GM12891 (cell line): ENCODE measurements around the gene SLC7A6.

Experiments
- DNase-seq: peaks from one replicate; pipeline ENCODE4 v3.0.0; 2011; ENCODE audit warnings: low spot score; ENCODE audit not compliant: insufficient read length
- FAIRE-seq: peaks from 2 replicates; lab custom pipeline; 2011; peaks lifted over from hg19 to GRCh38; lab: Jason Lieb, UNC
- PAX5 ChIP-seq: IDR thresholded peaks from 2 replicates; pipeline ENCODE4 v1.6.1; 2011; ENCODE audit warnings: low read length, moderate library complexity, mild to moderate bottlenecking; ENCODE audit not compliant: insufficient read depth, severe bottlenecking
- POLR2A ChIP-seq: IDR thresholded peaks from 2 replicates; pipeline ENCODE4 v1.6.1; 2011; ENCODE audit warnings: low read depth, low read length, control low read depth
- POLR2AphosphoS5 ChIP-seq: IDR thresholded peaks from 2 replicates; pipeline ENCODE4 v1.6.1; 2011; ENCODE audit warnings: low read depth, low read length, control low read depth
- POU2F2 ChIP-seq: IDR thresholded peaks from 2 replicates; pipeline ENCODE4 v1.6.1; 2011; ENCODE audit warnings: low read depth, mild to moderate bottlenecking, control low read depth, low read length, moderate library complexity
- SPI1 ChIP-seq: IDR thresholded peaks from 2 replicates; pipeline ENCODE4 v1.6.1; 2011; ENCODE audit warnings: low read depth, low read length, control low read depth
- TAF1 ChIP-seq: IDR thresholded peaks from 2 replicates; pipeline ENCODE4 v1.6.1; 2011; ENCODE audit warnings: low read depth, low read length, control low read depth

The SLC7A6 gene

DNA sequence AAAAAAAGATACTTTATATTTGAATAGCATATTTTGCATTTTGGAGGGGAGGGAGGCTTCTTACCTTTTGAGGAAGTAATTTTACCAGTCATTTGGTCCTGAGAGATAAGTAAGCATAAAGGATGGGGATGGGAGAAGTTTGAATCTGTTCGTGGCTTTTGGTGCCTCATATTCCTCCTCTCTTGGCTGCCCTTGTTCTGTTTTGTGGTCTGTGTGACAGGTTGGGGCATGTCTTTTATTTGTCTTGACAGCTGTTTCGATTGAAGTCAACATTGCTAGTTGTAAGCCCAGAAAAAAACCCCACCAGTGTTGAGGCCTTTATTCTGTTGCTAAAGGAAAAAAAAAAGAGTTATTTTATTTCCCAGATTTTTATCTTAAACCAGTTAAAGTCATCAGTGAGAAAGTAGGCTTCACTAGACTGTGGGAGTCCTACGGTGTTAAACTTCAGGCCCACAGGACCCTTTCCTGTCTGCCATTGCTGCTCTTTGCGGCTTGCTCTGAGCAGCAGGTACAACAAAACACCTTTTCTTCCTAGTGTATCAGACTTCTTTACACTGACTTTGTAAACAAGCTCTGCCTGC is 11.4 kb downstream of the SLC7A6 start:
- TF ChIP-seq SPI1 (0 out of 2 replicates have a peak, but pooled peaks have one; percentile 13), POU2F2 (no peak), PAX5 (no peak), POLR2A (no peak), TAF1 (no peak), POLR2AphosphoS5 (no peak)
- DNase-seq (no peak), FAIRE-seq (peak; percentile 76)

- DNase-seq (no peak), FAIRE-seq (no peak)
- TF ChIP-seq POLR2AphosphoS5 (no peak), POU2F2 (no peak), PAX5 (no peak), SPI1 (no peak), TAF1 (no peak), POLR2A (no peak)
Measured at GRCh38 chr16:68276223-68276622, 11.9 kb downstream of the SLC7A6 start.

DNA sequence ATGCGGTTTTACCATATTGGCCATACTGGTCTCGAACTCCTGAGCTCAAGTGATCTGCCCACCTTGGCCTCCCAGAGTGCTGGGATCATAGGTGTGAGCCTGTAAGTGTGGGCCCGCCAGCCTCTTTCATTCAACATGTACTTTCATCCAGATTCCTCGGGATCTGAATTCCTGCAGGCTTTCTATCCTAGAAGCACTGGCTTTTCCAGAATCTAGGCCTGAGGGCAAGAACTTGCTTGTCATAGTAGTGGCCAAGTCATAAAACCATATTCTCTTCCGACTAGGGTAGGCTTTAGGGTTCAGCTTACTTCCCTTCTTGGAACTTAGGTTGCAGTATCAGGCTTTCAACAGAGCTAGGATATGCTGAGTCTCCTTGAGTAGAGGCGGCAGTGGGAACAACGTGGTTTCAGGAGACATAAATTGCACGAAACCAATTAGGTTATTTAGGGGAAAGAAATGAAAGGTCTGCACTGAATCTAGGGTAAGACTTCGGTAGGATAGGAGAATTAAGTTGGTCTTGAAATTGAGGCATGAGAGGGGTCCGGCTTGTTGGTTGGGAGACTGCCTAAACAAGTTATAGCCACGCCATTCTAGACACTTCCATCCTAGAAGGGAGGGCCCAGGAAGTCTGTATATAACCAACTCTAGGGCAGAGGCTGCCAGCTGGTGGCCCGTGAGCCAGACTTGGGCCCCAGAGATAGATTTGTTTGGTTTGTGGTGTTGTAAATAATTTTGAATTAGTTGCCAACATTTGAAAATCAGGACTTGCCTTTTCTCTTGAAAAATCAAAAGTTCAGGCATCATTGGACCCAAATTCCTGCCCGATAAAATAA is 15.6 kb downstream of the SLC7A6 start:
- no peak for DNase-seq
- TF ChIP-seq POU2F2: no peak
- no peak for TF ChIP-seq POLR2A
- FAIRE-seq: no peak

DNA sequence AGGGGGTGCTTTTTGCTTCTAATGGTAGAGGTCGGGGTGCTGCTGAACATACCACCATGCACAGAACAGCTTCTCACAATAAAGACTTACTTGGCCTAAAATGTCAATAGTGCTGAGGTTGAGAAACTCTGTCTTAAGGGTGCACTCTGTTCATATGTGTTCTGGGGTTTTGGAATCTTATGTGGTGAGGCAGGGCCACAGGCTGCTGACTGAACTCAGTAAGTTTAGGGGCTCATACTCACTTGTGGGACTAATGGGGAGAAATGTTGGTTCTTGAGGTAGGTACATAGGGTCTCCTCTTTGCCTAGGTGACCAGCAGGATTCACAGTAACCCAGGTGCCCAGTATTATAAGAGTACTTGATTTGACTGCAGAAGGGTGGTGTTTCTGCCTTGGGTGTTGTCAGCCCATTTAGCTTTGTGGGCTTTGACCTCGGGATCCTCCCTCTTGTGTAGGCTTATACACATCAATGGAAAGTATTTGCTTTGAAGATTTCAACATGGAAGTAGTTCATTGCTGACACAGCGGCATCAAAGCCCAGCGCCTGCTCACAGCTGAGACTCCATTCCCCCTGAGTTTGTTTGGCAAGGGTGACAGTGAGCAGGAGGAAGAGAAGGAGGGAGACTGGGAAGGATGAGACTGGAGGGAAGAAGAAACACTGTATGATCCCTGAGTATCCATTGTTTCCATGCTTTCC is 17.2 kb downstream of the SLC7A6 start:
- DNase-seq: no peak
- TF ChIP-seq PAX5: no peak
- TF ChIP-seq POLR2A: no peak
- no peak for TF ChIP-seq TAF1
- TF ChIP-seq POU2F2: no peak
- TF ChIP-seq SPI1: no peak
- no peak for TF ChIP-seq POLR2AphosphoS5
- no peak for FAIRE-seq

- DNase-seq (no peak), FAIRE-seq (no peak)
- no peak for TF ChIP-seq PAX5
- TF ChIP-seq SPI1: no peak
- no peak for TF ChIP-seq POU2F2
- no peak for TF ChIP-seq TAF1
- no peak for TF ChIP-seq POLR2AphosphoS5
- no peak for TF ChIP-seq POLR2A
Measured at GRCh38 chr16:68282064-68282452, 17.7 kb downstream of the SLC7A6 start.

- FAIRE-seq: peak; percentile 13
- DNase-seq: no peak
- TF ChIP-seq SPI1 (no peak), POLR2AphosphoS5 (no peak), POU2F2 (0 out of 2 replicates have a peak, but pooled peaks have one; percentile 19), PAX5 (no peak), POLR2A (peak; percentile 34; the same call in 1 of the 2 replicates), TAF1 (no peak)
Measured at GRCh38 chr16:68283346-68283745, 19.0 kb downstream of the SLC7A6 start.

- TF ChIP-seq POLR2AphosphoS5 (no peak), POLR2A (peak; percentile 16; the same call in 1 of the 2 replicates), TAF1 (no peak), PAX5 (no peak), SPI1 (no peak)
- DNase-seq: no peak
- FAIRE-seq: peak; percentile 91
Measured at GRCh38 chr16:68283801-68284598, 19.7 kb downstream of the SLC7A6 start.

DNA sequence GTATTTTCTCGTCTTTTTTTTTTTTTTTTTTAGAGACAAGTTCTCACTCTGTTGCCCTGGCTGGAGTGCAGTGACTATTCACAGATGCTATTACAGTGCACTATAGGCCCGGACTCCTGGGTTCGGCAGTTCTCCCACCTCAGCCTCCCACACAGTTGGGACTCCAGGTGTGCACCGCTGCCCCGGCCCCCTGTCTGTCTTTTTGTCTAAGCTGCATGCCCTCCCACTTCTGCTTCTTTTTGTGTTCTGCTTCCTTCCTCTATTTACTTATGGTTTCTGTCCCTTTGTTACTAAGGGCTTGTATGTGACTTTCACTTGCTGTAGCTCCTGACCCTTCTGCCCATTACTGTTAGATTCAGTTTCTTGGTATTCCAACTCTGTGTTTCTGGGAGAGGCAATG is 20.5 kb downstream of the SLC7A6 start:
- TF ChIP-seq POU2F2: no peak
- no peak for TF ChIP-seq POLR2AphosphoS5
- TF ChIP-seq SPI1: peak; percentile 93
- no peak for TF ChIP-seq POLR2A
- FAIRE-seq (peak; percentile 77), DNase-seq (no peak)
